SK-N-MC (cell line): ENCODE measurements around the gene CSNK1D.
A peak's percentile ranks its signal among the peaks of the same experiment; 100 is the strongest.

Experiments used
- DNase-seq: peaks from one replicate; pipeline ENCODE4 v3.0.0-alpha.2; 2011; ENCODE audit warnings: low read depth, low spot score
- H3K27ac ChIP-seq: fragments of 200-600 bp; sonication (generic); 2 replicates; pipeline ENCODE4 v1.5.1; 2016; ENCODE audit warnings: mixed run types
- H3K36me3 ChIP-seq: fragments of 200-600 bp; sonication (generic); 2 replicates; pipeline ENCODE4 v1.6.1; 2017; ENCODE audit warnings: antibody characterized with exemption, low read length, mixed read lengths; ENCODE audit not compliant: insufficient read depth
- H3K4me3 ChIP-seq: fragments of 200-600 bp; sonication (generic); 2 replicates; pipeline ENCODE4 v1.5.1; 2016
- H3K9ac ChIP-seq: fragments of 200-600 bp; sonication (generic); 2 replicates; pipeline ENCODE4 v1.8.0; 2017; ENCODE audit warnings: mixed run types, mixed read lengths; ENCODE audit not compliant: insufficient read length
- H3K9me3 ChIP-seq: fragments of 200-600 bp; sonication (generic); 2 replicates; pipeline ENCODE4 v1.6.1; 2017; ENCODE audit warnings: low read depth, mild to moderate bottlenecking, antibody characterized with exemption, low read length, moderate library complexity, mixed read lengths
- EZH2 ChIP-seq: fragments of 200-600 bp; sonication (generic); IDR thresholded peaks from one replicate; pipeline ENCODE4 v1.6.1; 2017; ENCODE audit warnings: antibody characterized with exemption
- FOXP2 ChIP-seq: optimal IDR thresholded peaks from 2 replicates; pipeline ENCODE3; 2011; ENCODE audit warnings: mild to moderate bottlenecking, moderate library complexity; ENCODE audit not compliant: insufficient read depth; ENCODE audit errors: extremely low read length, control extremely low read depth
- POLR2AphosphoS5 ChIP-seq: IDR thresholded peaks from 2 replicates; pipeline ENCODE4 v1.6.1; 2012; ENCODE audit warnings: mild to moderate bottlenecking, low read depth, low read length, borderline replicate concordance

CSNK1D gene

GRCh38 chr17:82273327-82274133 is at the start of gene CSNK1D:
CSNK1D (minus strand) TSS chr17:82273700; CDS start chr17:82273381, 319 bp downstream.
- peak within 1 kb of the TSS; percentile 98 for H3K9ac ChIP-seq
- DNase-seq, result peak; percentile 22
- peak within 1 kb of the TSS; percentile 97 for H3K27ac ChIP-seq
- H3K9me3 ChIP-seq, result no peaks in the 10 kb centered on the region
- peak; percentile 89 for TF ChIP-seq POLR2AphosphoS5
- TF ChIP-seq EZH2, result no peak
- no peak for TF ChIP-seq FOXP2
- peak within 1 kb of the TSS; percentile 90 for H3K4me3 ChIP-seq
- peaks cover 36% of the 10 kb centered on the region for H3K36me3 ChIP-seq

DNA sequence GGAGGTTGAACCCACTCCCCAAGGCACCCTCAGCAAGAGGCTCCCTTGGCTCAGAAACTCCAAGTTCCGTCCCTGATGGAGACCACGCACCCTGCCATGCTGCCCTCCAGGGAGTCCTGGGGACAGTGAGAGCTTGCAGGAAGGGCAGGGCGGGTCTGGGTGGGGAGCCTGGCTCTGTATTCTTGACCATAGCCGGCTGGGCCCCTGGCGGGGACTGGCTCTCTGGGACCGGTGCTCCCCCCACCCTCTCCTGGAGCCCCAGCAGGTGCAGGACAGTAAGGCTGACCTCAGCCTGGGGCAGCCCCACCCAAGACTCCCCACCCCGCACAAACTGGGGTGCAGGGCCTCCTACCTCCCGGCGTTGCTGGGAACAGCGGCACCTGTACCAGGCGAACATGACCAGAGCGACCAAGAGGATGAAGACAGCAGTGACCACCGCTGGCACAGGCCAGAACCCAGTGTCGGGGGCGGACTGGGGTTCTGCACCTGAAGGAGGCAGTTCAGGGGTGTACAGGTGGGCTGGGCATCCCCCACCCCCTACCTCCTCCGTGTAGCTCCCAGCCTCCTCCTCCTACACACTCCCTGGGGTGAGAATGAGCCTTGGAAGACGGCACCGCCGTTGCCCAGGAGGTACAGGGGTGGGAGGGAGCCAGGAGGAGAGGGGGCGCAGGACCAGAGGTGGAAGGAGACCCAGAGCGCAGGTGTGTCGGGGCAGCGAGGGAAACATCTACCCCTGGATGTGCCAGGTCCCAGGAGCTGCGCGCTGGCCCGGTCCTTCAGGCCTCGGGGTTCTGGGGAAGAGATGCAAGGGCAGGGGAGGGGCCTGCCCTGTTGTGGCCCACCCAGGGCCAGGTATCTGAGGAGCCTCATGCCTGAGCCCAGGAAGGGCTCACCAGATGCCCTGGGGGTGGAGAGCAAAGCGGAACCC is 49.3 kb upstream of the CSNK1D start:
- no peaks in the 10 kb centered on the region for H3K36me3 ChIP-seq
- H3K9me3 ChIP-seq, result no peaks in the 10 kb centered on the region
- TF ChIP-seq EZH2 (no peak), FOXP2 (no peak), POLR2AphosphoS5 (no peak)
- DNase-seq, result no peak
- H3K9ac ChIP-seq, result no peak overlapping the region
- H3K4me3 ChIP-seq, result no peak overlapping the region
- no peak overlapping the region for H3K27ac ChIP-seq

- DNase-seq, result no peak
- no peak overlapping the region for H3K9ac ChIP-seq
These were observed 48.5 kb upstream of the CSNK1D start for GRCh38 chr17:82321947-82322466.

DNA sequence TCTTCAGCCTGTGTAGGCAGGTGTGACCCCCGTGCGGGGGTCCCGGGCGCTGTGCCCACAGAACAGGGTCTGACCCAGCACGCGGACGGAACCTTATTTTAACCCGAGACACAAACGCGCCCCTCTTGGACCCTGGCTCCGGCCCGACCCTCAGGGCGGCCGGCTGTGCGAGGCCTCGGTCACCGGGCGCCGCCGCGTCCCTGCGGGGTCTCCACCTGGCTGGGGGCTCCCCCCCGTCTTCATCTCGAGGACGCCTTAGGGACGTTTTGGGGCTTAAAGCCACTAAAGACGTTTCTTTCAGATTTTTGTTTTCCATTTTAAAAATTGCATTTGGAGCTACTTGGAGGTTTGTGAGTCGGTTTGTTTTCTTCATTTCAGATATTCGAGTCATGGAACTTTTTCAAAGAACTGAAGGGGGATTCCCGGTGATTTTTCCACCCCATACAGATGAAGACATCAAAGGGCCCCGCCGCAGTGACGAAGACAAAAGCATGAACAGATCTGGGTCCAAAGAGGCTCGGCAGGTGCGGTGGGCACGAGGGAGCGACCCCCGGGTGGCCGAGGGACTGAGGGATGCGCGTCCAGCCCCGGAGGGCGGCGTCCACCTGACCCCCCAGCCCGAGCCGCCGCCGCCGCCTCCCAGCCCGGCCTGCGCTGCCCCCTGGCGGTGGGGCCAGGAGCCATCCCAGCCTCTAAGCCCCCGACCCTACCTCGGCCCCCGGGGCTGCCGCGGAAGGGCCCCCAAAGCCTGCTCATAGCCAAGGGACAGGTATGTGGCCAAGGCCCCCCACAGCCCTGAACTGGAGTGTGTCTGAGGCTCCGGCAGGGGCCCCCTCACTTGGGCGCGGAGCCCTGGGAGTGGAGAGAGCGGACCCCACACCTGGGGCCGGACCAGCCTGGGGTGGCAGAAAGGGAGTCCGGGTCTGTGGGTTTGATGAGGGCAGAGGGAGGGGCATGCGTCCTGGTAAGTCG is 47.7 kb upstream of the CSNK1D start:
- H3K27ac ChIP-seq, result no peak overlapping the region
- H3K4me3 ChIP-seq, result no peak overlapping the region
- no peak overlapping the region for H3K9ac ChIP-seq
- no peaks in the 10 kb centered on the region for H3K36me3 ChIP-seq
- H3K9me3 ChIP-seq, result no peaks in the 10 kb centered on the region
- no peak for DNase-seq
- no peak for TF ChIP-seq POLR2AphosphoS5
- TF ChIP-seq EZH2, result no peak
- TF ChIP-seq FOXP2, result no peak

More at GRCh38 chr17:82321947-82322466, 48.5 kb upstream of the CSNK1D start:
- no peaks in the 10 kb centered on the region for H3K9me3 ChIP-seq
- no peak overlapping the region for H3K27ac ChIP-seq
- H3K4me3 ChIP-seq, result no peak overlapping the region
- H3K36me3 ChIP-seq, result no peaks in the 10 kb centered on the region
- no peak for TF ChIP-seq POLR2AphosphoS5

DNA sequence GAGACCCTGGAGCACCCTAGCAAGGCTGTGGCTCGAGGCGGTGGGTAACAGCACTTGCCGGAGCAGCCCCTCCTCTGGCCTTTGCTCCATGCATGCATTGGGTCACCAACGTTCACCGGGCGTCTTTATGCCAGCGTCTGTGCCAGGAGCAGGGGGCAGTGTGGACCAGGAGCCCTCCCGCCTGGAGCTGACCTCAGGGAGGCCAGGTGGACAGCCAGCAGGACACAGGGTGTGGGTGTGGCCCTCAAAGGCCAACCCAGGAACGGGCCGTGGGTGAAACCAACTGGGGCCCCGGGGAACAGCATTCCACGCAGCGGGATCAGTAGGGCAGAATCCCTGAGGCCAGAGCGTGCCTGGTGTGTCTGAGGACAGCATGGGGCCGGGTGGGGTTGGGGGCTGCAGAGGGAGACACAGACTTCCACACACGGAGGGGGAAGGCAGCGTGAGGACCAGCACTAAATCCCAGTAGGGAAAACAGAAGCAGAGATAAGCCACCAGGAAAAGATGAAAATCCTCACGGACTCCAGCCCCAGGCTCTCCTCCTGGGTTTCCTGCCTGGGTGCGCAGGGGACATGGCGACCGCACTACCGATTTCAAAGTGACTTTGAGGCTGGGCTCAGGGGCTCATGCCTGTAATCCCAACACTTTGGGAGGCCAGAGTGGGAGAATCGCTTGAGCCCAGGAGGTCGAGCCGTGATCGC is 46.8 kb upstream of the CSNK1D start:
- no peak overlapping the region for H3K4me3 ChIP-seq
- no peaks in the 10 kb centered on the region for H3K9me3 ChIP-seq
- TF ChIP-seq FOXP2, result no peak
- TF ChIP-seq EZH2, result no peak
- TF ChIP-seq POLR2AphosphoS5, result no peak
- no peak overlapping the region for H3K9ac ChIP-seq
- H3K36me3 ChIP-seq, result no peaks in the 10 kb centered on the region
- no peak for DNase-seq
- H3K27ac ChIP-seq, result no peak overlapping the region

DNA sequence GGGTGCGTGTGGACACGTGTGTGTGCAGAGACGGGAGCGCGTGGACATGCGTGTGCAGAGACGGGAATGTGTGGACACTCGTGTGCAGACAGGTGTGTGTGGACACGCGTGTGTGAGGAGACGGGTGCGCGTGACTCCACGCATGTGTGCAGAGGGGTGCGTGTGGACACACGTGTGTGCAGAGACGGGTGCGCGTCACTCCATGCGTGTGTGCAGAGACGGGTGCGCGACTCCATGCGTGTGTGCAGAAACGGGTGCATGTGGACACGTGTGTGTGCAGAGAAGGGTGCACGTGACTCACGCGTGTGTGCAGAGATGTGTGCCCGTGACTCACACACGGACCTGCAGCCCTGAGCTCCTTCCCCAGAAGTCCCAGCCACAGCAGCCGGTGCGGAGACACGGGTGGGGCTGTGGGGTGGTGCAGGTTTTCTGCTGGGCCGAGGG is 46.1 kb upstream of the CSNK1D start:
- H3K4me3 ChIP-seq, result no peak overlapping the region
- H3K27ac ChIP-seq, result no peak overlapping the region
- H3K9me3 ChIP-seq, result no peaks in the 10 kb centered on the region
- no peak for TF ChIP-seq POLR2AphosphoS5
- no peak for TF ChIP-seq FOXP2
- no peak for TF ChIP-seq EZH2
- DNase-seq, result no peak
- H3K36me3 ChIP-seq, result no peaks in the 10 kb centered on the region
- H3K9ac ChIP-seq, result no peak overlapping the region
